Measurements from ENCODE around the gene ZNF528.

Gene ZNF528

DNA sequence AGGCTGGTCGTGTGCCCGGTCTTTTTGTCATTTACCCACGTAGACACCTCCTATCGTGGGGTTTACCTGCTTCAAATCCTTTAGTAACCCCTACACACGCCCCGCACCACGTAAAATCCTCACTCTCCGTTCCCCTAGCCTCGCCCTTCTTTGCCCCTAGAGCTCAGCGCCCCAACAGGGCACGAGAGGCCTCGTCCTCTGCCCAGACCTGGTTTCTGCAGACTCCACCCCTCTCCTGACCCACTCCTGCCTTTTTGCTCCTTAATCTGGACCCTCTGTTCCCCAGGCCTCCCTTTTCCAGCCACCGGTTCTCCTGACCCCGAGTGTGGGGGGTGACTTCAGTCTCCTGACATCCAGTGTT, 412 bp downstream of the ZNF528 start:
- POLR2A ChIA-PET: no interaction called here

DNA sequence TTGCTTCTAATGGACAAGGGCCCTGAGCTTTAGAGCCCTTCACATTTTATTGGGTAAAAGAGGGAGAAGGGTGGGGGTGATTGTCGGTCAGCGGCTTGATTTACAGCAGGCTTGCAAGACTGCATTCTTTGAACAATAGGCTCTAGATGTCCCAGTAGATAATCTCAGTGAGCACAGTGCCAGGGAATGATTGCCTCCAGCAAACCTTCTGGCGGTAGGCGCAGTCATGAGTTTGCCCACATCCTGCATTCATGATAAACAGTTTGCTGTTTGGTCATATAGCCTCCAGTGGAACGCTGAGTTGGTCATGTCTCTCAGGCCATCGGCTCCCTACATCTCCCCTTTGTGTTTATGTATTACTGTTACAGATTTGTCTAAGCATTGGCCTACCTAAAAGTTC, 12.6 kb downstream of the ZNF528 start:
- DNase-seq (ENCODE audit: extremely low spot score): no peak
- no peak for TF ChIP-seq HDGF (IDR thresholded peaks at IDR 0.05; ENCODE audit: borderline replicate concordance)
- CTCF ChIA-PET: no interaction called here
- POLR2A ChIA-PET: no interaction called here

More for the DNA sequence above, 412 bp downstream of the ZNF528 start:
- CTCF ChIA-PET: no interaction called here
- no peak for TF ChIP-seq TARDBP (IDR thresholded peaks at IDR 0.05)
- no peak for TF ChIP-seq LEF1 (IDR thresholded peaks at IDR 0.05; ENCODE audit: borderline replicate concordance)
- TF ChIP-seq FOXM1 (IDR thresholded peaks at IDR 0.05; ENCODE audit: borderline replicate concordance): no peak
- TF ChIP-seq SP1 (IDR thresholded peaks at IDR 0.05): no peak
- no peak for TF ChIP-seq ELF4 (IDR thresholded peaks at IDR 0.05)
- no peak for TF ChIP-seq NFRKB (IDR thresholded peaks at IDR 0.05)
- no peak for TF ChIP-seq ARNT (IDR thresholded peaks at IDR 0.05)
- TF ChIP-seq HDGF (IDR thresholded peaks at IDR 0.05; ENCODE audit: borderline replicate concordance): no peak
- no peak for TF ChIP-seq ZNF384 (IDR thresholded peaks at IDR 0.05)
- TF ChIP-seq, protein P1, sequence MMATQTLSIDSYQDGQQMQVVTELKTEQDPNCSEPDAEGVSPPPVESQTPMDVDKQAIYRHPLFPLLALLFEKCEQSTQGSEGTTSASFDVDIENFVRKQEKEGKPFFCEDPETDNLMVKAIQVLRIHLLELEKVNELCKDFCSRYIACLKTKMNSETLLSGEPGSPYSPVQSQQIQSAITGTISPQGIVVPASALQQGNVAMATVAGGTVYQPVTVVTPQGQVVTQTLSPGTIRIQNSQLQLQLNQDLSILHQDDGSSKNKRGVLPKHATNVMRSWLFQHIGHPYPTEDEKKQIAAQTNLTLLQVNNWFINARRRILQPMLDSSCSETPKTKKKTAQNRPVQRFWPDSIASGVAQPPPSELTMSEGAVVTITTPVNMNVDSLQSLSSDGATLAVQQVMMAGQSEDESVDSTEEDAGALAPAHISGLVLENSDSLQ (IDR thresholded peaks at IDR 0.05): no peak
- TF ChIP-seq CTBP1 (IDR thresholded peaks at IDR 0.05; ENCODE audit: borderline replicate concordance): no peak
- no peak for TF ChIP-seq BHLHE40 (IDR thresholded peaks at IDR 0.05; ENCODE audit: borderline replicate concordance)
- TF ChIP-seq FOXA1 (IDR thresholded peaks at IDR 0.05): no peak
- no peak for TF ChIP-seq L3MBTL2 (conservative IDR thresholded peaks at IDR 0.05)
- no peak for TF ChIP-seq FOXK2 (IDR thresholded peaks at IDR 0.05)
- TF ChIP-seq SUZ12 (IDR thresholded peaks at IDR 0.05): no peak
- no peak for DNase-seq (ENCODE audit: extremely low spot score)

DNA sequence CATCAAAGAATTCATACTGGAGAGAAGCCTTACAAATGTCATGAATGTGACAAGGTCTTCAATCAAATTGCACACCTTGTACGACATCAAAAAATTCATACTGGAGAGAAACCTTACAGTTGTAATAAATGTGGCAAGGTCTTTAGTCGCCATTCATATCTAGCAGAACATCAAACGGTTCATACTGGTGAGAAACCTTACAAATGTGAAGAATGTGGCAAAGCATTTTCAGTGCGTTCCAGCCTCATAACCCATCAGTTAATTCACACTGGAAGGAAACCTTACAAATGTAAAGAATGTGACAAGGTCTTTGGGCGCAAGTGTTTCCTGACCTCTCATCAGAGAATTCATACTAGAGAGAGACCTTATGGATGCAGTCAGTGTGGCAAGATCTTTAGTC, 18.1 kb downstream of the ZNF528 start:
- ChIA-PET CTCF (no interaction called here), POLR2A (no interaction called here)
- no peak for TF ChIP-seq FOXM1 (IDR thresholded peaks at IDR 0.05; ENCODE audit: borderline replicate concordance)
- no peak for TF ChIP-seq NFRKB (IDR thresholded peaks at IDR 0.05)
- TF ChIP-seq ARNT (IDR thresholded peaks at IDR 0.05): no peak
- no peak for TF ChIP-seq L3MBTL2 (conservative IDR thresholded peaks at IDR 0.05)
- DNase-seq (ENCODE audit: extremely low spot score): no peak

DNA sequence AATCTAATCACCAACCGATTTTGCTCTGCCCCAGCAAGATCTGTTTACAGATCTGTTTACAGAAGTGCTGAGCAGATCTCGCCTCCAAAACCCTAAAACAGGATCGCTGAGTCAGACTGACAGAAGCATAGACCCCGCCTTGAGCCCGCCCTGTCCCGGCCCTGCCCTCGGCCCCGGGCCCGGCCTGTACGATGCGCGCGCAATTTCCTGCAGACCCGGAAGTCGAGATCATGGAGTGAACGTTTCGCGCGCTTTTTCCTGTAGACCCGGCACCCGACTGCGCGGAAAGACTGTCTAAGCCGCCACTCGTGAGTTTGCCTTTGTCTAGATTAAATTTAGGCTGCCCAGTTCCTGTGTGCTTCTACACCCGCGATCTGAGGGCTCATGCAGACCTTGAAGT, 31.3 kb downstream of the ZNF528 start, which contains the start of gene ZNF534:
Gene ZNF534 (plus strand): TSS at position 212 of the 400 bp plus-strand sequence. CDS start 2,327 bp downstream, outside the sequence.
- POLR2A ChIA-PET: no interaction called here
- no peak for DNase-seq (ENCODE audit: extremely low spot score)
- TF ChIP-seq, protein P1 (IDR thresholded peaks at IDR 0.05): no peak
- TF ChIP-seq ELF4 (IDR thresholded peaks at IDR 0.05) (no peak), ARNT (IDR thresholded peaks at IDR 0.05) (no peak), TARDBP (IDR thresholded peaks at IDR 0.05) (no peak), SUZ12 (IDR thresholded peaks at IDR 0.05) (no peak), FOXA1 (IDR thresholded peaks at IDR 0.05) (no peak)
- CTCF ChIA-PET: no interaction called here

DNA sequence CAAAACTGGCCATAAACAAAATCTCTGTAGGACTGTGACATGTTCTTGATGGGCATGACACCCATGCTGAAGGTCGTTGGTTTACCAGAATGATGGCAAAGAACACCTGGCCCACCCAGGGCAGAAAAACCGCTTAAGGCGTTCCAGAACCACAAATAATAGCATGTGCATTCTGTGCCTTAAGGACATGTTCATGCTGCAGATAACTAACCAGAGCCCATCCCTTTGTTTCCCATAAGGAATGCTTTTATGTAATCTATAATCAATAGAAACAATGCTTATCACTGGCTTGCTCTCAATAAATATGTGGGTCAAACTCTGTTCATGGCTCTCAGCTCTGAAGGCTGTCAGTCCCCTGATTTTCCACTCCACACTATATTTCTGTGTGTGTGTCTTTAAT, 44.5 kb downstream of the ZNF528 start:
- POLR2A ChIA-PET: no interaction called here
- DNase-seq (ENCODE audit: extremely low spot score): no peak
- CTCF ChIA-PET: no interaction called here
- TF ChIP-seq HDGF (IDR thresholded peaks at IDR 0.05; ENCODE audit: borderline replicate concordance) (no peak), ELF4 (IDR thresholded peaks at IDR 0.05) (no peak), ZNF384 (IDR thresholded peaks at IDR 0.05) (no peak)

DNA sequence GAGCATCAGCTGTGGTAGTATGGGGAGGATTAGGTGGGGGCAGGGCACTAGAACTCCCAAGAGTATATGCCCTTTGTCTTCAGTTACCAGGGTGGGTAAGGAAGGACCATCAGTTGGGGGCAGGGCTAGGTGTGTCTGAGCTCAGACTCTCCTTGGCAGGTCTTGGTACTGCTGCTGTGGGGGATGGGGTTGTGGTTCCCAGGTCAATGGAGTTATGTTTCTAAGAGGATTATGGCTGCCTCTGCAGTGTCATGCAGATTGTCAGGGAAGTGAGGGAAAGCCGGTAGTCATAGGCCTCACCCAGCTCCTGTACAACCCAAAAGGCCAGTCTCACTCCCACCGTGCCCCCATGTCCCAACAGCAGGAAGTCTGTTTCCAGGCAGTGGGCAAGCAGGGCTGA, 46.9 kb downstream of the ZNF528 start:
- no peak for TF ChIP-seq CTBP1 (IDR thresholded peaks at IDR 0.05; ENCODE audit: borderline replicate concordance)
- TF ChIP-seq FOXA1 (IDR thresholded peaks at IDR 0.05): no peak
- TF ChIP-seq BHLHE40 (IDR thresholded peaks at IDR 0.05; ENCODE audit: borderline replicate concordance): no peak
- TF ChIP-seq FOXM1 (IDR thresholded peaks at IDR 0.05; ENCODE audit: borderline replicate concordance): no peak
- no peak for TF ChIP-seq L3MBTL2 (conservative IDR thresholded peaks at IDR 0.05)
- no peak for TF ChIP-seq SUZ12 (IDR thresholded peaks at IDR 0.05)
- no peak for TF ChIP-seq FOXK2 (IDR thresholded peaks at IDR 0.05)
- no peak for TF ChIP-seq SP1 (IDR thresholded peaks at IDR 0.05)
- TF ChIP-seq HDGF (IDR thresholded peaks at IDR 0.05; ENCODE audit: borderline replicate concordance): no peak
- TF ChIP-seq NFRKB (IDR thresholded peaks at IDR 0.05): no peak
- no peak for TF ChIP-seq ELF4 (IDR thresholded peaks at IDR 0.05)
- no peak for TF ChIP-seq ZNF384 (IDR thresholded peaks at IDR 0.05)
- TF ChIP-seq ARNT (IDR thresholded peaks at IDR 0.05): no peak
- no peak for TF ChIP-seq TARDBP (IDR thresholded peaks at IDR 0.05)
- no peak for TF ChIP-seq LEF1 (IDR thresholded peaks at IDR 0.05; ENCODE audit: borderline replicate concordance)
- TF ChIP-seq, protein P1 (IDR thresholded peaks at IDR 0.05): no peak
- ChIA-PET POLR2A (no interaction called here), CTCF (no interaction called here)
- no peak for DNase-seq (ENCODE audit: extremely low spot score)

DNA sequence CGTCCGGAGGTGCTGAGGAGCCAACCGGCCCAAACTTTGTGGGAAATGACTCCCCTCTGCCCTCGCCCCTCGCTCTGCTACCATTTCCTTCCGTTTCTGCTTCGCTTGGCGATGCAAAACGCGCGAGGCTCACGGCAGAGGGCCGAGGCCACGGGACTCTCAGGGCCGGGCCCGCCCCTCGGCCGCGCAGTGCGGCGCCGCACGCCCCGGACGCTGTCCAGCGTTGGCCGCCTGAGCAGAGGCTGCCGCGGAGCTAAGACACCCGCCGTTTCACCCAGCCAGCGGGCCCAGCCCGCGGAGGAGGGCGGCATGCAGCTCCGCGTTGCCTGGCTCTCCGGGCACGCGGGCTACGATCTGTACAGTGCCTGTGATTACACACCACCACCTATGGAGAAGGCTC, 53.6 kb downstream of the ZNF528 start:
- ChIA-PET CTCF (interaction anchor here (0.6 kb wide), 1 partner anchor 785 kb away, joined by 4 read pairs; no protein-coding TSS in a partner anchor), POLR2A (no interaction called here)
- DNase-seq (ENCODE audit: extremely low spot score): no peak
- TF ChIP-seq ZNF384 (IDR thresholded peaks at IDR 0.05): no peak
- TF ChIP-seq TARDBP (IDR thresholded peaks at IDR 0.05): no peak
- TF ChIP-seq HDGF (IDR thresholded peaks at IDR 0.05; ENCODE audit: borderline replicate concordance): no peak
- no peak for TF ChIP-seq L3MBTL2 (conservative IDR thresholded peaks at IDR 0.05)

Data from HEK293T (cell line).